GM12891 (cell line): ENCODE data around the gene CNBP.
"Not testable (repeated sequence)": the region's sequence is repeated elsewhere in the genome, so short reads cannot be mapped to it uniquely, and the experiment has no call there.

Experiments
- DNase-seq: peaks from one replicate; pipeline ENCODE4 v3.0.0; 2011; ENCODE audit warnings: low spot score; ENCODE audit not compliant: insufficient read length
- FAIRE-seq: peaks from 2 replicates; lab custom pipeline; 2011; peaks lifted over from hg19 to GRCh38; lab: Jason Lieb, UNC
- PAX5 ChIP-seq: IDR thresholded peaks from 2 replicates; pipeline ENCODE4 v1.6.1; 2011; ENCODE audit warnings: low read length, moderate library complexity, mild to moderate bottlenecking; ENCODE audit not compliant: insufficient read depth, severe bottlenecking
- POLR2A ChIP-seq: IDR thresholded peaks from 2 replicates; pipeline ENCODE4 v1.6.1; 2011; ENCODE audit warnings: low read depth, low read length, control low read depth
- POLR2AphosphoS5 ChIP-seq: IDR thresholded peaks from 2 replicates; pipeline ENCODE4 v1.6.1; 2011; ENCODE audit warnings: low read depth, low read length, control low read depth
- POU2F2 ChIP-seq: IDR thresholded peaks from 2 replicates; pipeline ENCODE4 v1.6.1; 2011; ENCODE audit warnings: low read depth, mild to moderate bottlenecking, control low read depth, low read length, moderate library complexity
- SPI1 ChIP-seq: IDR thresholded peaks from 2 replicates; pipeline ENCODE4 v1.6.1; 2011; ENCODE audit warnings: low read depth, low read length, control low read depth
- TAF1 ChIP-seq: IDR thresholded peaks from 2 replicates; pipeline ENCODE4 v1.6.1; 2011; ENCODE audit warnings: low read depth, low read length, control low read depth

CNBP gene

DNA sequence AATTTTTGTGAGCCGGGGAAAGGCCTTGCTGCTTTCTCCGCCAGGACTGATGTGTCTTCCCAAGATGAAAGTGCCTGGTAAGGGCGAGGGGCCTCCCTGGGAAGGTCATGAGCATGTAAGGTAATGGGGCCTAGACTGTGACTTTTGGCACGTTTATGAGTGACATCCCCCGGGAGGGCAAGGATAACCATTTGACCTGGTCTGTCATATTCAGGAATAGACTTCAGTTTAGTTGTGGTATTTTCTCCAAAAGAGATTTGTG, 631 bp upstream of the CNBP start:
- no peak for DNase-seq
- no peak for FAIRE-seq
- TF ChIP-seq TAF1 (no peak), POLR2A (no peak), SPI1 (no peak), POU2F2 (no peak), POLR2AphosphoS5 (no peak), PAX5 (no peak)

DNA sequence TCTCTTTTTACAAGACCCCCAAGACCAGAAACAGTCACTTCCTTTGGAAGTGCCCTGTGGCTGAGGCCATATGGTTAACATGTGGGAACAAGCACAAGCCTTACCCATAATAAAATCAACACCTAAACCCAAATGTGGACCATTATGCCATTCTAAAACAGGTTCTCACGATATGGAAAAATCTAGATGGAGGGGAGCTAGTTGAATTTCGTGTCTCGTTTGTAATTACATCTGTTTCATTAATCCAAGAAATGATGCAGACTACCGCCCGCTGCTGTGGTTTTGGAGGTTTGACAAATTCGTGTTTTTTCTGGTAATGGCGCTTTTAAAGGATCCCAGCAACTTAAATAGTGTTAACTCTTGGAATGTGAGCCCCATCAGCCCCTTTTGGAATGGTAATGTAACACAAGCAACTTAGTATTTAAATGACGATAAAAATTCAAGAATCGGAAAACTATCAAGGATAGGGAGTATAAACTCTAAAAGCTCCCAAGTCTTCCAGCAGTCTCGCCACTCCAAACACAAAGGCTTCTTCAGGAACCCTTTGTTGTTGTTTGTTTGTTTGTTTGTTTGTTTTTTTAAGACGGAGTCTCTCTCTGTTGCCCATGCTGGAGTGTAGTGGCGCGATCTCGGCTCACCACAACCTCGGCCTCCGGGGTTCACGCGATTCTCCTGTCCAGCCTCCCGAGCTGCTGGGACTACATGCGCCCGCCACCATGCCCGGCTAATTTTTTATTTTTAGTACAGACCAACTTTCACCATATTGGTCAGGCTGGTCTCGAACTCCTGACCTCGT, 1.1 kb downstream of the CNBP start:
- peak; percentile 31; the same call in 1 of the 2 replicates for TF ChIP-seq POLR2A
- no peak for TF ChIP-seq POLR2AphosphoS5
- DNase-seq, result no peak
- peak; percentile 26 for FAIRE-seq

DNA sequence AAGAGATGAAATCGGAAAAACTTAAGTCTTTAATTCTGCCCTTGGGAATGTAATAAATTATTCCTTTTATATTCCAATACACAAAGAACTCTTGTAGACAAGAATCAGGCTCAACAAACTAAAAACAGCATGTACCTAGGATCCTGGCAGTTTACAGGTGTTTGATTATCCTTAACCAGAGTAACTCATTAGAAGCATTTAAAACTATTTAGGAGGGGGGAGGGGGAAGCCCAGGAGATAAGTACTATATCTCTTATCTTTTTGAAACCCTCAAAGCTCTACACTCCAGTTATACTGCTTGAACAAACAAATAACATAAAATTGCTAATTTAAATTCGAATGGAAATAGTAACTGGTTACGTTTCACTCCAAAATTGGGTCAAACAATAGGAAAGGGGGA, 1.9 kb downstream of the CNBP start:
- no peak for DNase-seq
- FAIRE-seq, result no peak
- TF ChIP-seq POU2F2, result no peak
- TF ChIP-seq POLR2A, result no peak
- TF ChIP-seq TAF1, result no peak
- no peak for TF ChIP-seq PAX5
- no peak for TF ChIP-seq POLR2AphosphoS5
- no peak for TF ChIP-seq SPI1

DNA sequence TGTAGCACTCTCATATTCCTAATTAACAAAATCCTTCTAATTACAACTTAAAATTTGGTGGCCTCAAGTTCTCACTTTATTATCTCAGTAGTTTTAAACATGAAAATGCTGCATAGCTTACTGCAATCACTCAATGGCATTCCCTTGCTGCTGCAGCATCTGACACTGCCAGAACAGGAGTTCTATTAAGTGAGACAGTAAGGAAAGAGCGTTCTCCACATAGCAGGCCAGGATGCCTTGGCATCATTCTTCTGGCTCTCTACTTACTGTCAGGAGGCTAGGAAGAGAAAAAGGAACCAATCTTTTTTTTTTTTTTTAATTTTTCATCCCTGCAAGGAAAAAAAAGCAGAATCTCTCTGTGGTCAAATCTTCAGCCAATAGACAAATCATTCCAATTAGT, 3.2 kb downstream of the CNBP start:
- TF ChIP-seq POLR2AphosphoS5, result no peak; the same call in 1 of the 2 replicates
- TF ChIP-seq POLR2A, result 0 out of 2 replicates have a peak, but pooled peaks have one; percentile 25
- FAIRE-seq (no peak), DNase-seq (no peak)

DNA sequence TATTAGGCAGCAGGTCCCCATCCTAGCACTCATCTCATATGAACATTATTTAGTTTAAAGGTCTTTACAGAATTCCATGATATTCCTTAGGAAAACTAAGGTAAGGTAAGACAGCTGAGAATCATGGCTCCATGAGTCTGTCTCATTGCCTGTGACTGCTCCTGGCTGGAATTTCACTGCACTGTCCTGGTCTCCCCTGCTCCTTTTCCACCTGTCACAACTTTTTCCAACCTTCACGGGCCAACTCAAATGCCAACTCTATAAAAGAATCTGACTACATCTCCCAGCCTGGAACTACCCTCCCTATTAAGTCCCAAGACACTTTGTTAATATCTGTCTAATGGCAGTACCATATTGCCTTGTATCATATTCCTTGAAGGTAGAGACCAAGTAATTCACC, 7.6 kb downstream of the CNBP start:
- no peak for FAIRE-seq
- DNase-seq, result no peak
- no peak for TF ChIP-seq POU2F2
- TF ChIP-seq PAX5, result no peak
- no peak for TF ChIP-seq SPI1
- TF ChIP-seq POLR2A, result no peak
- TF ChIP-seq TAF1, result no peak
- TF ChIP-seq POLR2AphosphoS5, result no peak

DNA sequence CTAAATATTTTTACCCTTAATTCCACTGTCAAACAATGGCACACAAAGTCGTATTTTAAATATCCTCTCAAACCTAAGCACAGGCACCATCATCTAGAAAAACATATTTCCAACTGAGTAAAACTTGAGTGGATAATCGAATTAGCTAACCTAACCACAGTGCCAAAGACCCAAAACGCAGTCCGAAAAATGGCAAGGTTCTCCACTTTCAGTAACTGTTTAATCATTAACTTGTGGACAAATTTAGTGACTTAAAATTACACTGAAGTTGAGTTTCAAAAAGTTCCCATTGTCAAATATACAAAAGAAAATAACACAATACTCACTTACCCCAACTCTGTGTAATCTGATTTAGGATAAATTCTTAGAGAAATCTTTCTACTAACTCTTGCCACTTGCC, 10.0 kb downstream of the CNBP start:
- no peak for FAIRE-seq
- no peak for DNase-seq

DNA sequence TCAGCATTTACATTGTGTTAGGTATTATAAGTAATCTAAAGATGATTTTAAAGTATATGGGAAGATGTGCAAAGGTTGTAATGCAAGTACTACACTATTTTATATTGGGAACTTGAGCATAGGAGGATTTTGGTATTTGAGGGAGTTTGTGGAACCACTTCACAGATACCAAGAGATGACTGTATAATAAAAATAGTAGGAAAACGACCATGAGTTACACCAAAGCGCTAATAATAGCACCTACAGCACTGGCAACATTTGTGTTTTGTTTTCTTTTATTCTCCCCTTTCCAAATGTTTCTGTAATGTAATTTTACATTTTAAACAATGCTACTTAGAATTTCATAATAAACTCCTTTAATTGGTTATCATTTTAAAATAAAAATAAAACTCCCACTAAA, 10.5 kb downstream of the CNBP start:
- FAIRE-seq (no peak), DNase-seq (no peak)
- TF ChIP-seq PAX5 (no peak), POLR2A (no peak), TAF1 (no peak), SPI1 (no peak), POU2F2 (no peak), POLR2AphosphoS5 (no peak)

More for the DNA sequence above, 10.0 kb downstream of the CNBP start:
- TF ChIP-seq POU2F2, result no peak
- no peak for TF ChIP-seq POLR2A
- no peak for TF ChIP-seq PAX5
- no peak for TF ChIP-seq SPI1
- TF ChIP-seq TAF1, result no peak
- no peak for TF ChIP-seq POLR2AphosphoS5

DNA sequence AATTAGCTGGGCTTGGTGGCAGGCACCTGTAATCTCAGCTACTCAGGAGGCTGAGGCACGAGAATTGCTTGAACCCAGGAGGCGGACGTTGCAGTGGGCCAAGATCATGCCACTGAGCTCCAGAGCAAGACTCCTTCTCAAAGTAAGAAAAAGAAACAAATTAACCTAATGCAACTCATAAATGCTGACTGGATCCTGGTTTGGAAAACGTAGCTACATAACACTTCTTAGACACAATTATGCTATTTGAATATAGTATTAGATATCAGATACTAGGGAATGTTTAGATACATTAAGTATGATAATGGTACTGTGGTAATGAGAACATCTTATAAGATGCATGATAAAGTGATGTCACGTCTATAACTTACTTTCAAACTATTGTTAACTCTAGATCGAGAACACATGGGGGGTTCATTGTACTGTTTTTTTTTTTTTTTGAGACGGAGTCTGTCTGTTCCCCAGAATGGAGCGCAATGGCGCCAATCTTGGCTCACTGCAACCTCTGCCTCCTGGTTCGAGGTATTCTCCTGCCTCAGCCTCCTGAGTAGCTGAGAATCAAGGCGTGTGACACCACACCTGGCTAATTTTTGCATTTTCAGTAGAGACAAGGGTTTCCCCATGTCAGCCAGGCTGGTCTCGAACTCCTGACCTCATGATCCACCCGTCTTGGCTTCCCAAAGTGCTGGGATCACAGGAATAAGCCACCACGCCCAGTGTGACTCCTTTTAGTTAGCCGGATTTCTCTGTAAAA, 16.9 kb downstream of the CNBP start:
- FAIRE-seq (no peak), DNase-seq (no peak)

DNA sequence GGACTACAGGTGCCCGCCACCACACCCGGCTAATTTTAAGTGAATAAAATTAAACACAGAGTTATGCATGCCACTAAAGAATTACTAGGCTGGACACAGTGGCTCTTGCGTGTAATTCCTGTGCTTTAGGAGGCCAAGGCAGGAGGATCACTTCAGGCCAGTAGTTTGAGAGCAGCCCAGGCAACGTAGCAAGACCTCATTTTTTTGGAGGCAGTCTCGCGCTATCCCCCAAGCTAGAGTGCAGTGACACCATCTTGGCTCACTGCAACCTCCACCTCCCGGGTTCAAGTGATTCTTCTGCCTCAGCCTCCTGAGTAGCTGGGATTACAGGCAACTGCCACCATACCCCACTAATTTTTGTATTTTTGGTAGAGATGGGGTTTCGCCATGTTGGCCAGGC, 18.1 kb downstream of the CNBP start:
- FAIRE-seq, DNase-seq: not testable (repeated sequence)

More for the DNA sequence above, 16.9 kb downstream of the CNBP start:
- TF ChIP-seq TAF1 (no peak), POLR2AphosphoS5 (peak; percentile 57), POU2F2 (no peak), PAX5 (no peak)

DNA sequence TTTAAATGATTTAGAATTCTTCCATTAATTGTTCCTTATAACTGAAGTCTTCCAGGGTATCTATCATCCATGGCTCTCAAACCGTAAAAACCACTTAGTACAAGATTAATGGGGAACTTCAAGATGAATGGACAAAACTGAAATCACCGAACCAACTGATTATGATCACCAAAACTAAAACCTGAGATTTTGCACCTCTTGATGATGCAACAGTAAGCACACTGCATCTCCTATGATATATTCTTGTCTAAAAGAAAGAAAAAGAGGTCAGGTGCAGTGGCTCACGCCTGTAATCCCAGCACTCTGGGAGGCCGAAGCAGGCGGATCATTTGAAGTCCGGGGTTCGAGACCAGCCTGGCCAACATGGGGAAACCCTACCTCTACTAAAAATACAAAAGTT, 19.2 kb downstream of the CNBP start:
- FAIRE-seq (no peak), DNase-seq (no peak)
- TF ChIP-seq TAF1, result no peak
- TF ChIP-seq SPI1, result no peak
- TF ChIP-seq PAX5, result no peak
- no peak for TF ChIP-seq POU2F2
- no peak for TF ChIP-seq POLR2AphosphoS5
- no peak for TF ChIP-seq POLR2A
